Measurements from ENCODE around the gene MOB3C.

Gene MOB3C

GRCh38 chr1:46615088-46615487 lies 1.5 kb downstream of the MOB3C start:
- H3K4me3 ChIP-seq (replicated peaks in 1 of 2; ENCODE audit: low read depth in 2 of 2, low read length in 2 of 2): no peak overlapping the region
- DNase-seq (ENCODE audit: low read depth in 2 of 2): no peak
- TF ChIP-seq CTCF (IDR thresholded peaks at IDR 0.05; ENCODE audit: low read depth, low read length): no peak

- no peak for DNase-seq (ENCODE audit: low read depth in 2 of 2)
- H3K4me3 ChIP-seq (replicated peaks in 1 of 2; ENCODE audit: low read depth in 2 of 2, low read length in 2 of 2): no peak overlapping the region
- no peak for TF ChIP-seq CTCF (IDR thresholded peaks at IDR 0.05; ENCODE audit: low read depth, low read length)
These were observed 2.0 kb downstream of the MOB3C start for GRCh38 chr1:46614604-46614984.

GRCh38 chr1:46613661-46614603 lies 2.7 kb downstream of the MOB3C start:
- no peak overlapping the region for H3K4me3 ChIP-seq (replicated peaks in 1 of 2; ENCODE audit: low read depth in 2 of 2, low read length in 2 of 2)
- peak; percentile 72 to 87 for DNase-seq (ENCODE audit: low read depth in 2 of 2)

GRCh38 chr1:46612937-46613660 lies 3.5 kb downstream of the MOB3C start:
- DNase-seq (ENCODE audit: low read depth in 2 of 2): no peak
- H3K4me3 ChIP-seq (replicated peaks in 1 of 2; ENCODE audit: low read depth in 2 of 2, low read length in 2 of 2): no peak overlapping the region
- no peak for TF ChIP-seq CTCF (IDR thresholded peaks at IDR 0.05; ENCODE audit: low read depth, low read length)

More at GRCh38 chr1:46613661-46614603, 2.7 kb downstream of the MOB3C start:
- TF ChIP-seq CTCF (IDR thresholded peaks at IDR 0.05; ENCODE audit: low read depth, low read length): no peak

- H3K4me3 ChIP-seq (replicated peaks in 1 of 2; ENCODE audit: low read depth in 2 of 2, low read length in 2 of 2): no peak overlapping the region
These were observed 4.9 kb downstream of the MOB3C start for GRCh38 chr1:46611691-46612221.

More at GRCh38 chr1:46611691-46612221, 4.9 kb downstream of the MOB3C start:
- DNase-seq (ENCODE audit: low read depth in 2 of 2): peak in 1 of 2 donors; percentile 13
- TF ChIP-seq CTCF (IDR thresholded peaks at IDR 0.05; ENCODE audit: low read depth, low read length): no peak

All from cardiac fibroblast (primary cell).